Activated B cell treated with CpG ODN at 0.5 μM for 24 hours (primary cell): ENCODE data around the gene LENG1. TPM values are rescaled to one million over a fixed set of nuclear protein-coding genes. Genes with fewer than 3 reads are reported as not detected.

Experiments used
- ATAC-seq: fragments of 200-7000 bp; cut with Tn5 transposase; one replicate; pipeline ENCODE4 v1.10.0; 2021; ENCODE audit warnings: low read depth, mild to moderate bottlenecking, moderate library complexity
- CTCF ChIA-PET: fragments of 350-600 bp; sonication (Branson Sonifier 250); formaldehyde crosslinking; loops from one replicate; lab custom pipeline; 2021; ENCODE audit warnings: antibody characterized with exemption; lab: Charles Lee
- POLR2A ChIA-PET: fragments of 350-600 bp; sonication (Branson Sonifier 250); formaldehyde crosslinking; loops from one replicate; lab custom pipeline; 2021; ENCODE audit warnings: antibody characterized with exemption; lab: Charles Lee
- DNase-seq: peaks from one replicate; pipeline ENCODE4 v3.0.0; 2022
- H3K27ac Mint-ChIP-seq: one replicate; pipeline ENCODE4 v1.8.0; 2020; ENCODE audit warnings: mixed read lengths
- H3K27me3 Mint-ChIP-seq: one replicate; pipeline ENCODE4 v1.8.0; 2021; ENCODE audit warnings: mixed read lengths
- H3K36me3 Mint-ChIP-seq: one replicate; pipeline ENCODE4 v1.8.0; 2021; ENCODE audit warnings: low read depth, mixed read lengths
- H3K4me1 Mint-ChIP-seq: one replicate; pipeline ENCODE4 v1.8.0; 2021; ENCODE audit warnings: mixed read lengths
- H3K4me3 Mint-ChIP-seq: one replicate; pipeline ENCODE4 v1.8.0; 2020; ENCODE audit warnings: mild to moderate bottlenecking, mixed read lengths
- H3K9me3 Mint-ChIP-seq: one replicate; pipeline ENCODE4 v1.8.0; 2020; ENCODE audit warnings: mixed read lengths
- CTCF ChIP-seq: fragments of 200-600 bp; IDR thresholded peaks from one replicate; pipeline ENCODE4 v1.8.0; 2022; ENCODE audit warnings: antibody characterized with exemption, mild to moderate bottlenecking
- intact Hi-C: fragments of 100-400 bp; cut with micrococcal nuclease; formaldehyde crosslinking; loops from one replicate; pipeline ENCODE4 v1.15.1; 2024
- total RNA-seq: library from RNA; stranded (reverse); gene quantifications from 2 replicates; pipeline ENCODE4 v1.2.3, GENCODE V29; 2022

LENG1 gene
- total RNA-seq, 1 donor from 2014 or later: 8.3 TPM

- Mint-ChIP-seq H3K9me3 (no peaks in the 10 kb centered on the region), H3K4me1 (peaks cover 19% of the 10 kb centered on the region), H3K27me3 (no peaks in the 10 kb centered on the region), H3K4me3 (no peak overlapping the region), H3K27ac (peak overlapping the region; percentile 65), H3K36me3 (peaks cover 81% of the 10 kb centered on the region)
- ChIA-PET POLR2A (interaction anchor here (0.5 kb wide), 1 partner anchor 93 kb away, joined by 3 read pairs; no protein-coding TSS in a partner anchor), CTCF (no interaction called here)
- no peak for TF ChIP-seq CTCF
- ATAC-seq (no peak), DNase-seq (no peak)
- intact Hi-C loops: no loop called here
Observed at GRCh38 chr19:54154603-54155345, 4.7 kb downstream of the LENG1 start.

GRCh38 chr19:54153731-54154326 is 5.7 kb downstream of the LENG1 start:
- POLR2A ChIA-PET: interaction anchor here (1.3 kb wide), 1 partner anchor 17 kb away, joined by 4 read pairs; the partner anchor contains the start of gene CNOT3
- Mint-ChIP-seq H3K4me1 (peaks cover 11% of the 10 kb centered on the region), H3K27me3 (no peaks in the 10 kb centered on the region), H3K4me3 (no peak overlapping the region), H3K9me3 (no peaks in the 10 kb centered on the region), H3K36me3 (peaks cover 84% of the 10 kb centered on the region), H3K27ac (no peak overlapping the region)
- intact Hi-C loops: no loop called here
- DNase-seq (no peak), ATAC-seq (no peak)
- no peak for TF ChIP-seq CTCF
- CTCF ChIA-PET: no interaction called here

- intact Hi-C loops: no loop called here
- no peaks in the 10 kb centered on the region for H3K27me3 Mint-ChIP-seq
- H3K9me3 Mint-ChIP-seq: no peaks in the 10 kb centered on the region
- DNase-seq (no peak), ATAC-seq (no peak)
- no peak overlapping the region for H3K4me3 Mint-ChIP-seq
- peaks cover 83% of the 10 kb centered on the region for H3K36me3 Mint-ChIP-seq
- peaks cover 2% of the 10 kb centered on the region for H3K4me1 Mint-ChIP-seq
- ChIA-PET CTCF (no interaction called here), POLR2A (interaction anchor here (1.3 kb wide), 1 partner anchor 16 kb away, joined by 4 read pairs; the partner anchor contains the start of gene CNOT3)
- no peak overlapping the region for H3K27ac Mint-ChIP-seq
- no peak for TF ChIP-seq CTCF
Observed at GRCh38 chr19:54152878-54153524, 6.5 kb downstream of the LENG1 start.

GRCh38 chr19:54152267-54152666 is 7.3 kb downstream of the LENG1 start:
- H3K27me3 Mint-ChIP-seq: no peaks in the 10 kb centered on the region
- no peak for TF ChIP-seq CTCF
- peaks cover 84% of the 10 kb centered on the region for H3K36me3 Mint-ChIP-seq
- H3K4me3 Mint-ChIP-seq: no peak overlapping the region
- intact Hi-C loops: no loop called here
- POLR2A ChIA-PET: interaction anchor here (1.3 to 2.6 kb wide), 2 partner anchors 15 kb away, joined by 4 to 17 read pairs; partner anchors contain the start of gene CNOT3
- H3K27ac Mint-ChIP-seq: no peak overlapping the region
- CTCF ChIA-PET: no interaction called here
- peaks cover 2% of the 10 kb centered on the region for H3K4me1 Mint-ChIP-seq
- H3K9me3 Mint-ChIP-seq: no peaks in the 10 kb centered on the region
- DNase-seq (no peak), ATAC-seq (no peak)
